ENCODE results near the gene KRTAP27-1. TPM values are rescaled to one million over a fixed set of nuclear protein-coding genes. Genes with fewer than 3 reads are reported as not detected.

Gene KRTAP27-1
- total RNA-seq, 1 experiment from 2014 or later: not detected

DNA sequence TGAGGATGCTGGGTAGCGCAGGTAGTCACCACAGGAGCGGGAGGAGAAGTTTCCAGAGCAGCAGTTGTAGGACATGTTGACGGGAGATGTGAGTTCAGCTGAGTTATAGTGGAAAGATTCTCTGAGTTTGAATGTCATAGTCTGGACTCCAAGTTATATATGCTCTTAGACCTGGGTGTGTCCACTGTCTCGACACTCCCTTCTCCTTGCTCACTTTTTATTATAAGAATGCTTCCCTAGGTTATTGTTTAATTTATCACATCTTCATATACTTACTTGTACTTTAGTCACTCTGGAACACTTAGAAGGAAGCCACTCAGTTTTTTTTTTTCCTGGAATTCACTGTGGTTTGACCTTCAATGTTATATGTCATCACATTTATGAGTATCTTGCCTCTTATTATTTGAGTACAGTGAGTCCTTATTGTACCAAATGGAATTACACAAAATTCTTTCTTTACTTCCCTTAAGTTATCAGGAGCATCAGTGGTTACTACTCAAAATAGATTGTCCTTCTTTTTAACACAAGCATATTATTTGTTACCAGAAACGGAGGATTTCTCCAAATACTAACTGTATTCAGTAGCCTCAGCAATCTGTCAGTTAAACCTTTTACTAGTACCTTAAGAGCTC, 34.8 kb upstream of the KRTAP27-1 start, which contains the start of gene KRTAP13-2:
Gene KRTAP13-2, minus strand, starts transcription at position 133 of the 632 bp plus-strand sequence. Its CDS starts 58 bp downstream, at position 75.
- Mint-ChIP-seq H3K27ac (no peak within 1 kb of the TSS), H3K9me3 (peaks cover 10% of the 10 kb centered on the region; the same call in 1 of the 2 replicates), H3K4me3 (no peak within 1 kb of the TSS), H3K27me3 (ENCODE audit: low read depth) (no peaks in the 10 kb centered on the region), H3K36me3 (peaks cover 3% of the 10 kb centered on the region; the same call in 1 of the 2 replicates), H3K4me1 (no peaks in the 10 kb centered on the region)
- no peak for TF ChIP-seq MXD4 (CRISPR knock-in tag; IDR thresholded peaks at IDR 0.05; ENCODE audit: borderline replicate concordance)
- no peak for TF ChIP-seq NFYB (CRISPR knock-in tag; conservative IDR thresholded peaks at IDR 0.05; ENCODE audit: low read depth)
- TF ChIP-seq, protein P1, sequence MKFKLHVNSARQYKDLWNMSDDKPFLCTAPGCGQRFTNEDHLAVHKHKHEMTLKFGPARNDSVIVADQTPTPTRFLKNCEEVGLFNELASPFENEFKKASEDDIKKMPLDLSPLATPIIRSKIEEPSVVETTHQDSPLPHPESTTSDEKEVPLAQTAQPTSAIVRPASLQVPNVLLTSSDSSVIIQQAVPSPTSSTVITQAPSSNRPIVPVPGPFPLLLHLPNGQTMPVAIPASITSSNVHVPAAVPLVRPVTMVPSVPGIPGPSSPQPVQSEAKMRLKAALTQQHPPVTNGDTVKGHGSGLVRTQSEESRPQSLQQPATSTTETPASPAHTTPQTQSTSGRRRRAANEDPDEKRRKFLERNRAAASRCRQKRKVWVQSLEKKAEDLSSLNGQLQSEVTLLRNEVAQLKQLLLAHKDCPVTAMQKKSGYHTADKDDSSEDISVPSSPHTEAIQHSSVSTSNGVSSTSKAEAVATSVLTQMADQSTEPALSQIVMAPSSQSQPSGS (CRISPR knock-in tag; IDR thresholded peaks at IDR 0.05; ENCODE audit: borderline replicate concordance, low read depth): no peak
- TF ChIP-seq, protein P2, sequence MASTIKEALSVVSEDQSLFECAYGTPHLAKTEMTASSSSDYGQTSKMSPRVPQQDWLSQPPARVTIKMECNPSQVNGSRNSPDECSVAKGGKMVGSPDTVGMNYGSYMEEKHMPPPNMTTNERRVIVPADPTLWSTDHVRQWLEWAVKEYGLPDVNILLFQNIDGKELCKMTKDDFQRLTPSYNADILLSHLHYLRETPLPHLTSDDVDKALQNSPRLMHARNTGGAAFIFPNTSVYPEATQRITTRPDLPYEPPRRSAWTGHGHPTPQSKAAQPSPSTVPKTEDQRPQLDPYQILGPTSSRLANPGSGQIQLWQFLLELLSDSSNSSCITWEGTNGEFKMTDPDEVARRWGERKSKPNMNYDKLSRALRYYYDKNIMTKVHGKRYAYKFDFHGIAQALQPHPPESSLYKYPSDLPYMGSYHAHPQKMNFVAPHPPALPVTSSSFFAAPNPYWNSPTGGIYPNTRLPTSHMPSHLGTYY (CRISPR knock-in tag; IDR thresholded peaks at IDR 0.05): no peak
- TF ChIP-seq, protein P3, sequence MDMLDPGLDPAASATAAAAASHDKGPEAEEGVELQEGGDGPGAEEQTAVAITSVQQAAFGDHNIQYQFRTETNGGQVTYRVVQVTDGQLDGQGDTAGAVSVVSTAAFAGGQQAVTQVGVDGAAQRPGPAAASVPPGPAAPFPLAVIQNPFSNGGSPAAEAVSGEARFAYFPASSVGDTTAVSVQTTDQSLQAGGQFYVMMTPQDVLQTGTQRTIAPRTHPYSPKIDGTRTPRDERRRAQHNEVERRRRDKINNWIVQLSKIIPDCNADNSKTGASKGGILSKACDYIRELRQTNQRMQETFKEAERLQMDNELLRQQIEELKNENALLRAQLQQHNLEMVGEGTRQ (CRISPR knock-in tag; IDR thresholded peaks at IDR 0.05): no peak
- no peak for TF ChIP-seq GTF2I (CRISPR knock-in tag; conservative IDR thresholded peaks at IDR 0.05)
- TF ChIP-seq, protein P4, sequence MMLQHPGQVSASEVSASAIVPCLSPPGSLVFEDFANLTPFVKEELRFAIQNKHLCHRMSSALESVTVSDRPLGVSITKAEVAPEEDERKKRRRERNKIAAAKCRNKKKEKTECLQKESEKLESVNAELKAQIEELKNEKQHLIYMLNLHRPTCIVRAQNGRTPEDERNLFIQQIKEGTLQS (CRISPR knock-in tag; conservative IDR thresholded peaks at IDR 0.05): no peak
- no peak for TF ChIP-seq PRRX2 (CRISPR knock-in tag; IDR thresholded peaks at IDR 0.05)
- no peak for TF ChIP-seq FOXK1 (CRISPR knock-in tag; IDR thresholded peaks at IDR 0.05)
- no peak for TF ChIP-seq CDX4 (CRISPR knock-in tag; IDR thresholded peaks at IDR 0.05; ENCODE audit: borderline replicate concordance)
- DNase-seq (ENCODE audit: low spot score): no peak
- ChIA-PET CTCF (interaction anchor here (0.6 kb wide), 1 partner anchor 22 kb away, joined by 4 read pairs; no protein-coding TSS in a partner anchor), POLR2A (no interaction called here)
- no peak for ATAC-seq

DNA sequence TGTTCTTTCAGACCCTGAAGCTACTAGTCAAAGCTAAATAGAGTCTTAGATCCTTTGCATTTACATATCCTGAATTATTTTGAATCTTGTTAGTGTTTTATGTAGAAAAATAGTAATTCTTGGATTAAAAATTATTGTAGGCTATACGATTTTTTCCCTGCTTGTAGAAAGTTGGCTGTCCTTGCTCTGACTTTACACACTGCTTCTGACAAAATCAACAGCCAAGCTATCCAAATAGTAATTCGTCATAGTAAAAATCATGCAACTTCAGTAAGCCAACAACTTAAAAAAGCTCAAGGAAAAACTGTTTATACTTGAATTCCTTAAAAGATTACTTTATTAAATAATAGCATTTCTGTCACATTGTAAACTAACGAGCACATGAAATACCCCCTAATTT, 18.4 kb upstream of the KRTAP27-1 start:
- Mint-ChIP-seq H3K4me1 (no peaks in the 10 kb centered on the region), H3K27ac (no peak overlapping the region), H3K27me3 (ENCODE audit: low read depth) (no peaks in the 10 kb centered on the region), H3K4me3 (no peak overlapping the region), H3K9me3 (no peaks in the 10 kb centered on the region), H3K36me3 (no peaks in the 10 kb centered on the region)
- POLR2A ChIA-PET: no interaction called here
- CTCF ChIA-PET: interaction anchor here (0.6 to 1.0 kb wide), 3 partner anchors 22 to 108 kb away, joined by 3 to 4 read pairs (median 3); no protein-coding TSS in a partner anchor
- no peak for ATAC-seq
- no peak for DNase-seq (ENCODE audit: low spot score)
- no peak for TF ChIP-seq TEAD4 (CRISPR knock-in tag; IDR thresholded peaks at IDR 0.05)
- TF ChIP-seq, protein P5, sequence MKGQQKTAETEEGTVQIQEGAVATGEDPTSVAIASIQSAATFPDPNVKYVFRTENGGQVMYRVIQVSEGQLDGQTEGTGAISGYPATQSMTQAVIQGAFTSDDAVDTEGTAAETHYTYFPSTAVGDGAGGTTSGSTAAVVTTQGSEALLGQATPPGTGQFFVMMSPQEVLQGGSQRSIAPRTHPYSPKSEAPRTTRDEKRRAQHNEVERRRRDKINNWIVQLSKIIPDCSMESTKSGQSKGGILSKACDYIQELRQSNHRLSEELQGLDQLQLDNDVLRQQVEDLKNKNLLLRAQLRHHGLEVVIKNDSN (CRISPR knock-in tag; IDR thresholded peaks at IDR 0.05): no peak
- TF ChIP-seq, protein P6, sequence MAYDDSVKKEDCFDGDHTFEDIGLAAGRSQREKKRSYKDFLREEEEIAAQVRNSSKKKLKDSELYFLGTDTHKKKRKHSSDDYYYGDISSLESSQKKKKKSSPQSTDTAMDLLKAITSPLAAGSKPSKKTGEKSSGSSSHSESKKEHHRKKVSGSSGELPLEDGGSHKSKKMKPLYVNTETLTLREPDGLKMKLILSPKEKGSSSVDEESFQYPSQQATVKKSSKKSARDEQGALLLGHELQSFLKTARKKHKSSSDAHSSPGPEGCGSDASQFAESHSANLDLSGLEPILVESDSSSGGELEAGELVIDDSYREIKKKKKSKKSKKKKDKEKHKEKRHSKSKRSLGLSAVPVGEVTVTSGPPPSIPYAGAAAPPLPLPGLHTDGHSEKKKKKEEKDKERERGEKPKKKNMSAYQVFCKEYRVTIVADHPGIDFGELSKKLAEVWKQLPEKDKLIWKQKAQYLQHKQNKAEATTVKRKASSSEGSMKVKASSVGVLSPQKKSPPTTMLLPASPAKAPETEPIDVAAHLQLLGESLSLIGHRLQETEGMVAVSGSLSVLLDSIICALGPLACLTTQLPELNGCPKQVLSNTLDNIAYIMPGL (CRISPR knock-in tag; IDR thresholded peaks at IDR 0.05): no peak
- TF ChIP-seq, protein P7, sequence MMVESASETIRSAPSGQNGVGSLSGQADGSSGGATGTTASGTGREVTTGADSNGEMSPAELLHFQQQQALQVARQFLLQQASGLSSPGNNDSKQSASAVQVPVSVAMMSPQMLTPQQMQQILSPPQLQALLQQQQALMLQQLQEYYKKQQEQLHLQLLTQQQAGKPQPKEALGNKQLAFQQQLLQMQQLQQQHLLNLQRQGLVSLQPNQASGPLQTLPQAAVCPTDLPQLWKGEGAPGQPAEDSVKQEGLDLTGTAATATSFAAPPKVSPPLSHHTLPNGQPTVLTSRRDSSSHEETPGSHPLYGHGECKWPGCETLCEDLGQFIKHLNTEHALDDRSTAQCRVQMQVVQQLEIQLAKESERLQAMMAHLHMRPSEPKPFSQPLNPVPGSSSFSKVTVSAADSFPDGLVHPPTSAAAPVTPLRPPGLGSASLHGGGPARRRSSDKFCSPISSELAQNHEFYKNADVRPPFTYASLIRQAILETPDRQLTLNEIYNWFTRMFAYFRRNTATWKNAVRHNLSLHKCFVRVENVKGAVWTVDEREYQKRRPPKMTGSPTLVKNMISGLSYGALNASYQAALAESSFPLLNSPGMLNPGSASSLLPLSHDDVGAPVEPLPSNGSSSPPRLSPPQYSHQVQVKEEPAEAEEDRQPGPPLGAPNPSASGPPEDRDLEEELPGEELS (CRISPR knock-in tag; IDR thresholded peaks at IDR 0.05): no peak
- TF ChIP-seq ZNF532 (CRISPR knock-in tag; IDR thresholded peaks at IDR 0.05; ENCODE audit: borderline replicate concordance): no peak
- TF ChIP-seq, protein P8, sequence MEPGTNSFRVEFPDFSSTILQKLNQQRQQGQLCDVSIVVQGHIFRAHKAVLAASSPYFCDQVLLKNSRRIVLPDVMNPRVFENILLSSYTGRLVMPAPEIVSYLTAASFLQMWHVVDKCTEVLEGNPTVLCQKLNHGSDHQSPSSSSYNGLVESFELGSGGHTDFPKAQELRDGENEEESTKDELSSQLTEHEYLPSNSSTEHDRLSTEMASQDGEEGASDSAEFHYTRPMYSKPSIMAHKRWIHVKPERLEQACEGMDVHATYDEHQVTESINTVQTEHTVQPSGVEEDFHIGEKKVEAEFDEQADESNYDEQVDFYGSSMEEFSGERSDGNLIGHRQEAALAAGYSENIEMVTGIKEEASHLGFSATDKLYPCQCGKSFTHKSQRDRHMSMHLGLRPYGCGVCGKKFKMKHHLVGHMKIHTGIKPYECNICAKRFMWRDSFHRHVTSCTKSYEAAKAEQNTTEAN (CRISPR knock-in tag; IDR thresholded peaks at IDR 0.05): no peak
- no peak for TF ChIP-seq ZNF317 (CRISPR knock-in tag; IDR thresholded peaks at IDR 0.05; ENCODE audit: borderline replicate concordance, low read depth)

Data from WTC11 (cell line).